ENCODE data around the gene BAIAP2L1.
A peak's percentile ranks its signal among the peaks of the same experiment; 100 is the strongest.

Gene BAIAP2L1

GRCh38 chr7:98283127-98283886 is 117.6 kb downstream of the BAIAP2L1 start:
- DNase-seq (ENCODE audit: low read depth) = no peak
- H3K4me3 ChIP-seq (ENCODE audit: low read depth, low read length) = peak overlapping the region; percentile 93

GRCh38 chr7:98282703-98283102 is 118.2 kb downstream of the BAIAP2L1 start:
- peak overlapping the region; percentile 93 for H3K4me3 ChIP-seq (ENCODE audit: low read depth, low read length)

More at GRCh38 chr7:98283127-98283886, 117.6 kb downstream of the BAIAP2L1 start:
- TF ChIP-seq CTCF (IDR thresholded peaks at IDR 0.05; ENCODE audit: control insufficient read depth, extremely low read depth, insufficient read depth) = no peak

GRCh38 chr7:98281757-98282606 is 118.9 kb downstream of the BAIAP2L1 start:
- no peak for TF ChIP-seq CTCF (IDR thresholded peaks at IDR 0.05; ENCODE audit: control insufficient read depth, extremely low read depth, insufficient read depth)
- no peak for DNase-seq (ENCODE audit: low read depth)
- peak overlapping the region; percentile 93 for H3K4me3 ChIP-seq (ENCODE audit: low read depth, low read length)

More at GRCh38 chr7:98282703-98283102, 118.2 kb downstream of the BAIAP2L1 start:
- DNase-seq (ENCODE audit: low read depth) = no peak
- no peak for TF ChIP-seq CTCF (IDR thresholded peaks at IDR 0.05; ENCODE audit: control insufficient read depth, extremely low read depth, insufficient read depth)

GRCh38 chr7:98280791-98281756 is 119.8 kb downstream of the BAIAP2L1 start, which contains the start of gene BRI3:
Gene BRI3 (plus strand): TSS chr7:98281686. CDS start chr7:98281796, 110 bp downstream.
- no peak for TF ChIP-seq CTCF (IDR thresholded peaks at IDR 0.05; ENCODE audit: control insufficient read depth, extremely low read depth, insufficient read depth)
- DNase-seq (ENCODE audit: low read depth) = peak; percentile 83
- peak within 1 kb of the TSS; percentile 93 for H3K4me3 ChIP-seq (ENCODE audit: low read depth, low read length)

- TF ChIP-seq CTCF (IDR thresholded peaks at IDR 0.05; ENCODE audit: control insufficient read depth, extremely low read depth, insufficient read depth) = no peak
- no peak for DNase-seq (ENCODE audit: low read depth)
- H3K4me3 ChIP-seq (ENCODE audit: low read depth, low read length) = peak overlapping the region; percentile 39
Observed at GRCh38 chr7:98280296-98280695, 120.6 kb downstream of the BAIAP2L1 start.

- no peak for DNase-seq (ENCODE audit: low read depth)
- no peak overlapping the region for H3K4me3 ChIP-seq (ENCODE audit: low read depth, low read length)
- no peak for TF ChIP-seq CTCF (IDR thresholded peaks at IDR 0.05; ENCODE audit: control insufficient read depth, extremely low read depth, insufficient read depth)
Observed at GRCh38 chr7:98278936-98279335, 122.0 kb downstream of the BAIAP2L1 start.

Measured in LNCaP clone FGC (cell line).